Neuronal stem cell (in vitro differentiated cells): ENCODE data around the gene SLC10A4.

Source experiments
- DNase-seq: peaks from one replicate; pipeline ENCODE4 v3.0.0-alpha.2; 2013; ENCODE audit warnings: low spot score
- H2AFZ ChIP-seq: one replicate; pipeline ENCODE4 v1.6.1; 2013; ENCODE audit warnings: mild to moderate bottlenecking, low read length, inconsistent platforms
- H2AK5ac ChIP-seq: 2 replicates; pipeline ENCODE4 v1.6.1; 2013; ENCODE audit warnings: low read depth, mild to moderate bottlenecking, inconsistent platforms, low read length, moderate library complexity, mixed read lengths
- H2BK120ac ChIP-seq: 2 replicates; pipeline ENCODE4 v1.6.1; 2013; ENCODE audit warnings: low read depth, mild to moderate bottlenecking, inconsistent platforms, low read length, moderate library complexity, mixed read lengths
- H2BK12ac ChIP-seq: one replicate; pipeline ENCODE4 v1.6.1; 2013; ENCODE audit warnings: low read length, inconsistent platforms
- H2BK15ac ChIP-seq: 2 replicates; pipeline ENCODE4 v1.6.1; 2013; ENCODE audit warnings: mild to moderate bottlenecking, low read length, inconsistent platforms, mixed read lengths
- H2BK5ac ChIP-seq: one replicate; pipeline ENCODE4 v1.6.1; 2013; ENCODE audit warnings: inconsistent platforms, mild to moderate bottlenecking, low read length, moderate library complexity
- H3K14ac ChIP-seq: one replicate; pipeline ENCODE4 v1.6.1; 2013; ENCODE audit warnings: low read length, inconsistent platforms
- H3K18ac ChIP-seq: 2 replicates; pipeline ENCODE4 v1.6.1; 2013; ENCODE audit warnings: low read length, inconsistent platforms
- H3K23ac ChIP-seq: 2 replicates; pipeline ENCODE4 v1.6.1; 2013; ENCODE audit warnings: low read depth, mild to moderate bottlenecking, mixed read lengths, low read length, inconsistent platforms; ENCODE audit not compliant: poor library complexity
- H3K27ac ChIP-seq: replicated peaks from 3 replicates; pipeline ENCODE4 v1.5.1; 2013; ENCODE audit warnings: low read length, inconsistent platforms
- H3K27me3 ChIP-seq, 3 experiments: 2 replicates each; pipeline ENCODE4 v1.6.1; 2013; ENCODE audit warnings: low read length in 3 of 3, mild to moderate bottlenecking in 2 of 3, inconsistent platforms in 1 of 3, low read depth in 1 of 3, mixed read lengths in 1 of 3, moderate library complexity in 1 of 3; ENCODE audit not compliant: control insufficient read depth in 3 of 3, insufficient read depth in 3 of 3
- H3K36me3 ChIP-seq, 2 donors: replicated peaks in 1 of 2; 2 replicates each; pipeline ENCODE4 v1.6.1; 2013; ENCODE audit warnings: low read length in 2 of 2; ENCODE audit not compliant: control insufficient read depth in 2 of 2, insufficient read depth in 2 of 2
- H3K4ac ChIP-seq: 2 replicates; pipeline ENCODE4 v1.6.1; 2013; ENCODE audit warnings: inconsistent platforms, mild to moderate bottlenecking, low read length, moderate library complexity
- H3K4me1 ChIP-seq, 2 donors: 1 replicate in 1 of 2; 2 replicates in 1 of 2; pipeline ENCODE4 v1.6.1; 2013; ENCODE audit warnings: low read length in 2 of 2, low read depth in 1 of 2; ENCODE audit not compliant: control insufficient read depth in 2 of 2, insufficient read depth in 1 of 2
- H3K4me2 ChIP-seq: one replicate; pipeline ENCODE4 v1.6.1; 2013; ENCODE audit warnings: mild to moderate bottlenecking, low read length, inconsistent platforms; ENCODE audit not compliant: insufficient read depth, poor library complexity, severe bottlenecking
- H3K4me3 ChIP-seq, 2 donors: 2 replicates each; pipeline ENCODE4 v1.5.1; 2013; ENCODE audit warnings: low read length in 2 of 2, mild to moderate bottlenecking in 2 of 2, inconsistent platforms in 1 of 2, moderate library complexity in 1 of 2
- H3K79me1 ChIP-seq: one replicate; pipeline ENCODE4 v1.6.1; 2013; ENCODE audit warnings: low read depth, mild to moderate bottlenecking, inconsistent platforms, low read length, moderate library complexity
- H3K9ac ChIP-seq: one replicate; pipeline ENCODE4 v1.6.1; 2013; ENCODE audit warnings: mild to moderate bottlenecking, low read depth, low read length, inconsistent platforms; ENCODE audit not compliant: poor library complexity
- H3K9me3 ChIP-seq, 2 donors: replicated peaks in 1 of 2; 2 replicates each; pipeline versions ENCODE3 to v1.6.1; 2013; ENCODE audit warnings: low read length in 2 of 2, mild to moderate bottlenecking in 2 of 2, inconsistent platforms in 1 of 2, low read depth in 1 of 2, mixed read lengths in 1 of 2, moderate library complexity in 1 of 2; ENCODE audit not compliant: control insufficient read depth in 2 of 2, insufficient read depth in 1 of 2
- H4K8ac ChIP-seq: one replicate; pipeline ENCODE4 v1.6.1; 2013; ENCODE audit warnings: low read depth, mild to moderate bottlenecking, inconsistent platforms, low read length, moderate library complexity
- H4K91ac ChIP-seq: one replicate; pipeline ENCODE4 v1.6.1; 2013; ENCODE audit warnings: low read length, low read depth, mild to moderate bottlenecking, inconsistent platforms; ENCODE audit not compliant: poor library complexity
- WGBS, 2 donors: extraction: QIAGEN DNeasy Blood & Tissue Kit; methylation state at CpG; one replicate each; pipeline ENCODE4 v1.1.7; 2013; ENCODE audit warnings: missing lambda C conversion rate in 2 of 2, mixed read lengths in 1 of 2; ENCODE audit not compliant: insufficient read length in 2 of 2, insufficient replicate concordance in 1 of 2; ENCODE audit errors: extremely low coverage in 2 of 2; 5-methylcytosine and 5-hydroxymethylcytosine counted together

SLC10A4 gene

GRCh38 chr4:48483777-48484493 lies 792 bp downstream of the SLC10A4 start:
- peaks cover 3 to 34% (median 17%) of the 10 kb centered on the region in 3 experiments for H3K27me3 ChIP-seq

GRCh38 chr4:48484494-48485168 lies 1.5 kb downstream of the SLC10A4 start:
- no peak overlapping the region for H3K4me2 ChIP-seq

More at GRCh38 chr4:48483777-48484493, 792 bp downstream of the SLC10A4 start:
- Histone ChIP-seq H3K23ac (peak overlapping the region; percentile 68), H3K4me3 (peak overlapping the region in 1 of 2 donors; percentile 84), H2BK5ac (no peak overlapping the region), H2BK12ac (peak overlapping the region; percentile 52), H3K36me3 (no peaks in the 10 kb centered on the region), H4K91ac (no peak overlapping the region), H2AK5ac (peak overlapping the region; percentile 78), H3K14ac (peak overlapping the region; percentile 47), H3K4me1 (peaks cover 0 to 2% of the 10 kb centered on the region in 2 donors), H3K18ac (peak overlapping the region; percentile 96), H3K4me2 (peak overlapping the region; percentile 77), H3K79me1 (peaks cover 3% of the 10 kb centered on the region), H3K9me3 (peaks cover 3 to 8% of the 10 kb centered on the region in 2 donors), H4K8ac (peak overlapping the region; percentile 97), H2BK15ac (peak overlapping the region; percentile 20), H2AFZ (peak overlapping the region; percentile 86), H2BK120ac (peak overlapping the region; percentile 67), H3K4ac (no peak overlapping the region), H3K9ac (peak overlapping the region; percentile 56), H3K27ac (no peak overlapping the region)
- no CpG with 5 or more reads among the region's 66 CpGs for WGBS, 2 donors
- no peak for DNase-seq

GRCh38 chr4:48489683-48490011 lies 6.5 kb downstream of the SLC10A4 start:
- peak overlapping the region; percentile 60 for H2BK15ac ChIP-seq
- no peak overlapping the region for H2AK5ac ChIP-seq
- no peaks in the 10 kb centered on the region for H3K36me3 ChIP-seq
- no peaks in the 10 kb centered on the region for H3K9me3 ChIP-seq
- H3K18ac ChIP-seq = peak overlapping the region; percentile 73
- H2BK120ac ChIP-seq = no peak overlapping the region
- H3K4me2 ChIP-seq = peak overlapping the region; percentile 85
- no peak overlapping the region for H3K9ac ChIP-seq
- no peak overlapping the region for H2BK5ac ChIP-seq
- peaks cover 0 to 45% (median 17%) of the 10 kb centered on the region in 3 experiments for H3K27me3 ChIP-seq
- no peak overlapping the region for H3K27ac ChIP-seq
- H3K4me1 ChIP-seq = peaks cover 0 to 2% of the 10 kb centered on the region in 2 donors
- no peak overlapping the region for H2BK12ac ChIP-seq
- no peak overlapping the region for H4K8ac ChIP-seq
- no peak for DNase-seq
- H3K4me3 ChIP-seq = peak overlapping the region in 1 of 2 donors; percentile 78
- H3K79me1 ChIP-seq = no peaks in the 10 kb centered on the region
- no CpG with 5 or more reads among the region's 14 CpGs for WGBS, 2 donors
- H3K4ac ChIP-seq = no peak overlapping the region
- no peak overlapping the region for H3K23ac ChIP-seq
- peak overlapping the region; percentile 30 for H2AFZ ChIP-seq
- H3K14ac ChIP-seq = no peak overlapping the region
- no peak overlapping the region for H4K91ac ChIP-seq

More at GRCh38 chr4:48484494-48485168, 1.5 kb downstream of the SLC10A4 start:
- Histone ChIP-seq H3K79me1 (peaks cover 3% of the 10 kb centered on the region), H3K23ac (peak overlapping the region; percentile 68), H3K9ac (no peak overlapping the region), H2BK15ac (peak overlapping the region; percentile 20), H3K4me1 (peaks cover 0 to 4% of the 10 kb centered on the region in 2 donors), H2AK5ac (no peak overlapping the region), H4K91ac (no peak overlapping the region), H3K27ac (no peak overlapping the region), H3K18ac (no peak overlapping the region), H4K8ac (no peak overlapping the region), H2AFZ (peak overlapping the region; percentile 86), H2BK120ac (no peak overlapping the region), H3K4me3 (peak overlapping the region in 1 of 2 donors; percentile 52), H3K4ac (no peak overlapping the region), H2BK5ac (no peak overlapping the region), H3K27me3 (peaks cover 3 to 38% (median 17%) of the 10 kb centered on the region in 3 experiments), H3K9me3 (peaks cover 3 to 8% of the 10 kb centered on the region in 2 donors), H2BK12ac (no peak overlapping the region), H3K14ac (no peak overlapping the region), H3K36me3 (no peaks in the 10 kb centered on the region)
- no CpG with 5 or more reads among the region's 22 CpGs for WGBS, 2 donors
- no peak for DNase-seq
